K562 (cell line): ENCODE measurements around the gene CACNA1C. TPM values are rescaled to one million over a fixed set of nuclear protein-coding genes. Genes with fewer than 3 reads are reported as not detected.

Source experiments
- ATAC-seq: fragments of 200-7000 bp; cut with Tn5 transposase; 3 replicates; pipeline ENCODE4 v1.9.1; 2020; ENCODE audit warnings: moderate library complexity
- BruUV-seq: library from RNA; stranded (reverse); fragments of 400-500 nt; replicated peaks from 2 replicates; lab custom pipeline; 2021; lab: Mats Ljungman, UMichigan
- CTCF ChIA-PET: fragments of 300-600 bp; formaldehyde crosslinking; extraction: SDS; loops from one replicate; lab custom pipeline; 2021; ENCODE audit warnings: low intra/inter-chr PET ratio; lab: Yijun Ruan, JAX
- POLR2A ChIA-PET: fragments of 300-600, 350-650 bp; sonication (Branson Sonifier 250); formaldehyde crosslinking; extraction: SDS; loops from one replicate; lab custom pipeline; 2021; ENCODE audit warnings: antibody characterized with exemption, inconsistent platforms; lab: Yijun Ruan, JAX
- DNase-seq, 4 experiments: peaks; one replicate each; pipeline versions ENCODE4 v3.0.0 to v3.0.0-alpha.2; 2011 to 2018; ENCODE audit warnings: low spot score in 3 of 4, mixed read lengths in 3 of 4; ENCODE audit errors: extremely low read depth in 1 of 4
- FAIRE-seq: peaks from 2 replicates; lab custom pipeline; 2011; peaks lifted over from hg19 to GRCh38; lab: Jason Lieb, UNC
- H2AFZ ChIP-seq: 2 replicates; pipeline ENCODE4 v1.6.0; 2011; ENCODE audit warnings: low read depth, low read length, control low read depth, inconsistent platforms
- H3K27ac ChIP-seq: fragments of 200-600 bp; 3 replicates; pipeline ENCODE4 v1.8.0; 2011; ENCODE audit warnings: low read depth, mild to moderate bottlenecking, control low read depth, inconsistent platforms, low read length, moderate library complexity, mixed read lengths; ENCODE audit errors: extremely low read depth
- H3K27me3 ChIP-seq, 2 experiments: fragments of 300-600 bp in 1 of 2; 2 replicates in 1 of 2; 3 replicates in 1 of 2; pipeline versions ENCODE4 v1.6.0 to v1.8.0; 2011; ENCODE audit warnings: inconsistent platforms in 2 of 2, low read length in 2 of 2, mild to moderate bottlenecking in 1 of 2, mixed read lengths in 1 of 2, moderate library complexity in 1 of 2; ENCODE audit not compliant: control insufficient read depth in 2 of 2, insufficient read depth in 2 of 2
- H3K36me3 ChIP-seq: fragments of 300-600 bp; 3 replicates; pipeline ENCODE4 v1.8.0; 2011; ENCODE audit warnings: mild to moderate bottlenecking, low read length, inconsistent platforms; ENCODE audit not compliant: control insufficient read depth, insufficient read depth
- H3K4me1 ChIP-seq, 2 experiments: fragments of 200-600 bp in 1 of 2; replicated peaks in 1 of 2; 2 replicates in 1 of 2; 3 replicates in 1 of 2; pipeline versions ENCODE4 v1.5.1 to v1.8.0; 2011; ENCODE audit warnings: inconsistent platforms in 2 of 2, low read length in 2 of 2, mild to moderate bottlenecking in 1 of 2, mixed read lengths in 1 of 2, moderate library complexity in 1 of 2; ENCODE audit not compliant: control insufficient read depth in 2 of 2, insufficient read depth in 2 of 2
- H3K4me2 ChIP-seq: 2 replicates; pipeline ENCODE4 v1.6.1; 2011; ENCODE audit warnings: low read length, control low read depth, inconsistent platforms, mixed read lengths; ENCODE audit not compliant: insufficient read depth
- H3K4me3 ChIP-seq: fragments of 200-600 bp; sonication (generic), shearing (Covaris generic); 2 replicates; pipeline ENCODE4 v1.5.1; 2016; ENCODE audit warnings: control low read depth, inconsistent platforms
- H3K79me2 ChIP-seq: fragments of 200-600 bp; 3 replicates; pipeline ENCODE4 v1.8.0; 2011; ENCODE audit warnings: low read length, inconsistent platforms; ENCODE audit not compliant: control insufficient read depth, insufficient read depth
- H3K9ac ChIP-seq, 2 experiments: 2 replicates each; pipeline versions ENCODE4 v1.6.0 to v1.6.1; 2011; ENCODE audit warnings: low read depth in 2 of 2, low read length in 2 of 2, control low read depth in 1 of 2, inconsistent platforms in 1 of 2, mild to moderate bottlenecking in 1 of 2, mixed read lengths in 1 of 2; ENCODE audit not compliant: insufficient read depth in 1 of 2
- H3K9me1 ChIP-seq: one replicate; pipeline ENCODE4 v1.6.0; 2011; ENCODE audit warnings: inconsistent platforms, mild to moderate bottlenecking, low read length, moderate library complexity; ENCODE audit not compliant: control insufficient read depth, insufficient read depth
- H3K9me3 ChIP-seq: replicated peaks from 2 replicates; pipeline ENCODE4 v1.5.1; 2011; ENCODE audit warnings: low read depth, low read length, inconsistent platforms; ENCODE audit not compliant: control insufficient read depth, insufficient read depth
- H4K20me1 ChIP-seq: replicated peaks from 2 replicates; pipeline ENCODE4 v1.6.1; 2011; ENCODE audit warnings: low read length, inconsistent platforms, mixed read lengths; ENCODE audit not compliant: control insufficient read depth, insufficient read depth
- ARID2 ChIP-seq: fragments of 450-650 bp; IDR thresholded peaks from 2 replicates; pipeline ENCODE4 v1.6.1; 2017; ENCODE audit warnings: antibody characterized with exemption, mild to moderate bottlenecking
- EWSR1 ChIP-seq: fragments of 450-650 bp; IDR thresholded peaks from 2 replicates; pipeline ENCODE4 v1.6.1; 2018; ENCODE audit warnings: borderline replicate concordance, mild to moderate bottlenecking, low read depth, moderate library complexity; ENCODE audit not compliant: partially characterized antibody
- FOXK1 ChIP-seq: sonication (generic); formaldehyde crosslinking; IDR thresholded peaks from 2 replicates; pipeline ENCODE4 v1.8.0; 2022; ENCODE audit warnings: missing genetic modification reagents, mild to moderate bottlenecking, borderline replicate concordance
- HOXB6 ChIP-seq: fragments of 250-450 bp; sonication (Bioruptor Pico); IDR thresholded peaks from 2 replicates; pipeline ENCODE4 v1.5.1; 2022; ENCODE audit warnings: mild to moderate bottlenecking, borderline replicate concordance
- KDM1A ChIP-seq, 2 experiments: fragments of 450-650 bp; IDR thresholded peaks; 2 replicates each; pipeline ENCODE4 v1.6.1; 2016; ENCODE audit warnings: mild to moderate bottlenecking in 2 of 2
- NCOA4 ChIP-seq: fragments of 450-650 bp; IDR thresholded peaks from 2 replicates; pipeline ENCODE4 v1.6.1; 2018; ENCODE audit warnings: mild to moderate bottlenecking; ENCODE audit not compliant: partially characterized antibody
- NFATC3 ChIP-seq: fragments of 450-650 bp; IDR thresholded peaks from 2 replicates; pipeline ENCODE4 v1.6.1; 2017; ENCODE audit warnings: mild to moderate bottlenecking
- NFIC ChIP-seq: fragments of 450-650 bp; IDR thresholded peaks from 2 replicates; pipeline ENCODE4 v1.6.1; 2017; ENCODE audit warnings: mild to moderate bottlenecking, inconsistent platforms
- RBM15 ChIP-seq: fragments of 200-400 bp; formaldehyde crosslinking; IDR thresholded peaks from 2 replicates; pipeline ENCODE4 v1.6.1; 2018; ENCODE audit warnings: mild to moderate bottlenecking, low read length, moderate library complexity; ENCODE audit not compliant: insufficient read depth
- SAFB ChIP-seq: fragments of 200-400 bp; formaldehyde crosslinking; IDR thresholded peaks from 2 replicates; pipeline ENCODE4 v1.6.1; 2017; ENCODE audit warnings: low read depth, low read length, borderline replicate concordance
- SNRNP70 ChIP-seq: fragments of 200-400 bp; formaldehyde crosslinking; optimal IDR thresholded peaks from 2 replicates; pipeline ENCODE3; 2017; ENCODE audit warnings: low read depth, low read length
- SREBF2 ChIP-seq: sonication (generic); formaldehyde crosslinking; IDR thresholded peaks from 2 replicates; pipeline ENCODE4 v1.4.0; 2020; ENCODE audit warnings: mild to moderate bottlenecking, missing genetic modification reagents
- ZNF197 ChIP-seq: fragments of 200-800 bp; sonication (Bioruptor generic); IDR thresholded peaks from 2 replicates; pipeline ENCODE4 v1.6.1; 2016; ENCODE audit warnings: low read depth, missing genetic modification characterization, missing compliant biosample characterization
- ZNF57 ChIP-seq: fragments of 450-650 bp; formaldehyde crosslinking; IDR thresholded peaks from 2 replicates; pipeline ENCODE4 v1.4.0; 2020; ENCODE audit warnings: mild to moderate bottlenecking, moderate library complexity
- ZNF764 ChIP-seq: fragments of 250-450 bp; sonication (Bioruptor Pico); IDR thresholded peaks from 2 replicates; pipeline ENCODE4 v1.4.0; 2020; ENCODE audit warnings: low read depth, mild to moderate bottlenecking, moderate library complexity
- WGBS: fragments of 100-300 bp; shearing (Covaris generic); methylation state at CpG from one replicate; pipeline ENCODE4 v1.1.6; 2016; ENCODE audit warnings: low coverage, mixed read lengths; ENCODE audit not compliant: insufficient coverage; ENCODE audit errors: missing lambda C conversion rate; 5-methylcytosine and 5-hydroxymethylcytosine counted together
- in situ Hi-C: fragments of 300-500 bp; cut with MboI; formaldehyde crosslinking; loops from 4 replicates; pipeline ENCODE4 v1.15.0; 2018; ENCODE audit warnings: inconsistent platforms, mixed read lengths
- intact Hi-C: fragments of 100-400 bp; cut with micrococcal nuclease; formaldehyde crosslinking; loops from 2 replicates; pipeline ENCODE4 v1.14.2; 2022
- polyA plus RNA-seq, 8 experiments: library from polyadenylated mRNA; depleted of rRNA in 4 of 8; stranded (reverse) in 5 of 8; unstranded in 3 of 8; fragments of >200 nt; fragmentation: Nextera tagmentation in 2 of 8; fragmentation: Illumina TruSeq in 1 of 8; extraction: Ambion mirVana in 2 of 8; extraction: Trizol in 1 of 8; gene quantifications; 2 replicates each; pipeline versions ENCODE4 v1.2.1 to v1.2.3, GENCODE V29; 2011 to 2014; ENCODE audit warnings: inconsistent platforms in 1 of 8, missing spikeins in 1 of 8
- total RNA-seq, 7 experiments: library from RNA; depleted of rRNA in 6 of 7; stranded (reverse); fragments of >200 nt in 6 of 7; fragmentation: Illumina TruSeq in 2 of 7; extraction: Trizol in 2 of 7; gene quantifications; 2 replicates each; pipeline versions ENCODE4 v1.2.1 to v1.2.3, GENCODE V29; 2011 to 2021; ENCODE audit warnings: low replicate concordance in 1 of 7
- TF ChIP-seq, protein P1 (sequence below): IDR thresholded peaks from 3 replicates; pipeline ENCODE4 v1.6.1; 2011; ENCODE audit warnings: borderline replicate concordance, mild to moderate bottlenecking; ENCODE audit not compliant: insufficient read length, insufficient read depth
- TF ChIP-seq, protein P2 (sequence below): sonication (generic); formaldehyde crosslinking; IDR thresholded peaks from 2 replicates; pipeline ENCODE4 v1.5.0; 2020; ENCODE audit warnings: missing genetic modification reagents
- TF ChIP-seq, protein P3 (sequence below), 2 experiments: IDR thresholded peaks in 1 of 2; conservative IDR thresholded peaks in 1 of 2; 2 replicates each; pipeline ENCODE4 v1.6.1; 2016; ENCODE audit warnings: low read depth in 2 of 2, mild to moderate bottlenecking in 1 of 2, missing compliant biosample characterization in 1 of 2, missing genetic modification characterization in 1 of 2, moderate library complexity in 1 of 2

CACNA1C gene
- total and polyA plus RNA-seq, 9 of the 15 experiments (the other 6 are each of a cell fraction or from before 2014, with no cell fraction given) = not detected

DNA sequence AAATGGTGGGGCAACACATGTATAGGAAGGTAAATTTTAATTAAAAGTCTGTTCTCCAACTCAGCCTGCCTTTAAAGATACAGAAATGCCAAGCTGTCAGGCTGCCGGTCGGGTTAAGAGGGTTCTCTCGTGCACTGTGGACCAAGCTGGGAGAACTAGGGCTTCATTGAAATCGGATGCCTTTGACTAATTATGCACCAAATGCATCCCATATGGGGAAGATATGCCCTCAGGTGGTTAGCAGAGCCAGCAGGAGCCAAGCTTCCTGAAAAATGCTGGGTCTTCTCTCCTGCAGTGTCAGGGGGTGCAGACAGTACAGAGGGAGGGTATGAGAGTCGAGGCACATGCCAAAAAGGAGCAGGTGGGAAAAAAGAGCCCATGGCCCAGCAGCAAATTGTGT lies 236.1 kb downstream of the CACNA1C start:
- Histone ChIP-seq H2AFZ (no peak overlapping the region), H3K4me1 (no peaks in the 10 kb centered on the region), H3K27me3 (peaks cover 8 to 28% of the 10 kb centered on the region in 2 experiments; a peak in 3 of 5 replicates), H3K27ac (no peak overlapping the region), H3K4me3 (no peak overlapping the region), H3K4me2 (no peak overlapping the region), H3K9ac (no peak overlapping the region), H3K9me1 (no peaks in the 10 kb centered on the region)
- FAIRE-seq = no peak
- ATAC-seq = no peak
- WGBS = 2% methylated on average over 5 of the region's 5 CpGs
- intact Hi-C loops (no loop called here), in situ Hi-C loops (loop anchor here (25.0 kb wide), 1 partner anchor 227 kb away; the partner anchor contains the start of gene CACNA1C)
- TF ChIP-seq SAFB (no peak), ARID2 (no peak), SNRNP70 (no peak), KDM1A (IDR thresholded peaks at IDR 0.05) (no peak), ZNF764 (no peak), RBM15 (no peak), NFATC3 (no peak), FOXK1 (CRISPR knock-in tag) (no peak), SREBF2 (no peak), NCOA4 (no peak), EWSR1 (no peak), HOXB6 (CRISPR knock-in tag) (no peak), ZNF57 (CRISPR knock-in tag) (no peak), ZNF197 (CRISPR knock-in tag) (no peak), NFIC (no peak)
- TF ChIP-seq, protein P1, sequence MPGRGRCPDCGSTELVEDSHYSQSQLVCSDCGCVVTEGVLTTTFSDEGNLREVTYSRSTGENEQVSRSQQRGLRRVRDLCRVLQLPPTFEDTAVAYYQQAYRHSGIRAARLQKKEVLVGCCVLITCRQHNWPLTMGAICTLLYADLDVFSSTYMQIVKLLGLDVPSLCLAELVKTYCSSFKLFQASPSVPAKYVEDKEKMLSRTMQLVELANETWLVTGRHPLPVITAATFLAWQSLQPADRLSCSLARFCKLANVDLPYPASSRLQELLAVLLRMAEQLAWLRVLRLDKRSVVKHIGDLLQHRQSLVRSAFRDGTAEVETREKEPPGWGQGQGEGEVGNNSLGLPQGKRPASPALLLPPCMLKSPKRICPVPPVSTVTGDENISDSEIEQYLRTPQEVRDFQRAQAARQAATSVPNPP = no peak
- TF ChIP-seq, protein P2, sequence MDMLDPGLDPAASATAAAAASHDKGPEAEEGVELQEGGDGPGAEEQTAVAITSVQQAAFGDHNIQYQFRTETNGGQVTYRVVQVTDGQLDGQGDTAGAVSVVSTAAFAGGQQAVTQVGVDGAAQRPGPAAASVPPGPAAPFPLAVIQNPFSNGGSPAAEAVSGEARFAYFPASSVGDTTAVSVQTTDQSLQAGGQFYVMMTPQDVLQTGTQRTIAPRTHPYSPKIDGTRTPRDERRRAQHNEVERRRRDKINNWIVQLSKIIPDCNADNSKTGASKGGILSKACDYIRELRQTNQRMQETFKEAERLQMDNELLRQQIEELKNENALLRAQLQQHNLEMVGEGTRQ = no peak
- TF ChIP-seq, protein P3, sequence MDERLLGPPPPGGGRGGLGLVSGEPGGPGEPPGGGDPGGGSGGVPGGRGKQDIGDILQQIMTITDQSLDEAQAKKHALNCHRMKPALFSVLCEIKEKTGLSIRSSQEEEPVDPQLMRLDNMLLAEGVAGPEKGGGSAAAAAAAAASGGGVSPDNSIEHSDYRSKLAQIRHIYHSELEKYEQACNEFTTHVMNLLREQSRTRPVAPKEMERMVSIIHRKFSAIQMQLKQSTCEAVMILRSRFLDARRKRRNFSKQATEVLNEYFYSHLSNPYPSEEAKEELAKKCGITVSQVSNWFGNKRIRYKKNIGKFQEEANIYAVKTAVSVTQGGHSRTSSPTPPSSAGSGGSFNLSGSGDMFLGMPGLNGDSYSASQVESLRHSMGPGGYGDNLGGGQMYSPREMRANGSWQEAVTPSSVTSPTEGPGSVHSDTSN (CRISPR knock-in tag; IDR thresholded peaks at IDR 0.05; ENCODE audit: low read depth) = no peak
- TF ChIP-seq, protein P3 (tag; conservative IDR thresholded peaks at IDR 0.05; ENCODE audit: low read depth) = no peak
- TF ChIP-seq, all 486 proteins: peak for 0
- ChIA-PET POLR2A (interaction anchor here (1.1 kb wide), 1 partner anchor 10 kb away, joined by 4 read pairs; no protein-coding TSS in a partner anchor), CTCF (no interaction called here)
- Histone ChIP-seq H3K79me2 (no peaks in the 10 kb centered on the region), H3K9me3 (no peaks in the 10 kb centered on the region), H3K36me3 (no peaks in the 10 kb centered on the region), H4K20me1 (no peaks in the 10 kb centered on the region)
- DNase-seq = no peak
- no TSS peak for BruUV-seq
